A549 (cell line): ENCODE data around the gene CENPB.

Source experiments
- CEBPB ChIP-seq, 2 experiments: fragments of >200 bp in 1 of 2; sonication (Bioruptor Twin) in 1 of 2; formaldehyde crosslinking in 1 of 2; IDR thresholded peaks; 2 replicates each; pipeline ENCODE4 v1.6.1; 2012 to 2016
- CHD2 ChIP-seq: fragments of 150-350 bp; IDR thresholded peaks from 2 replicates; pipeline ENCODE4 v1.6.1; 2014; ENCODE audit warnings: low read length; ENCODE audit not compliant: partially characterized antibody
- EHMT2 ChIP-seq: fragments of 200-600 bp; sonication (generic); IDR thresholded peaks from 2 replicates; pipeline ENCODE4 v1.6.1; 2016; ENCODE audit warnings: antibody characterized with exemption, low read depth, mild to moderate bottlenecking, moderate library complexity
- ESRRA ChIP-seq: fragments of 150-350 bp; IDR thresholded peaks from 2 replicates; pipeline ENCODE4 v1.6.1; 2014; ENCODE audit warnings: mild to moderate bottlenecking, low read length, borderline replicate concordance
- GATA3 ChIP-seq: IDR thresholded peaks from 2 replicates; pipeline ENCODE4 v1.6.1; 2012; ENCODE audit warnings: borderline replicate concordance
- JUN ChIP-seq, 2 experiments: fragments of >200 bp; sonication (Bioruptor Twin); formaldehyde crosslinking; IDR thresholded peaks; 2 replicates in 1 of 2; 3 replicates in 1 of 2; pipeline ENCODE4 v1.6.1; 2016 to 2017
- MAZ ChIP-seq: fragments of 150-350 bp; IDR thresholded peaks from 2 replicates; pipeline ENCODE4 v1.6.1; 2014; ENCODE audit warnings: antibody characterized with exemption, low read depth, low read length, borderline replicate concordance
- MYC ChIP-seq: IDR thresholded peaks from 2 replicates; pipeline ENCODE4 v1.6.1; 2012; ENCODE audit warnings: mild to moderate bottlenecking, inconsistent platforms, low read length, improper control_type of control experiment, borderline replicate concordance
- NR3C1 ChIP-seq: fragments of >200 bp; sonication (Bioruptor Twin); formaldehyde crosslinking; IDR thresholded peaks from 3 replicates; pipeline ENCODE4 v1.6.1; 2017
- POLR2A ChIP-seq: IDR thresholded peaks from 2 replicates; pipeline ENCODE4 v1.6.1; 2012; ENCODE audit warnings: mild to moderate bottlenecking, low read length
- ZNF302 ChIP-seq: fragments of 250-450 bp; sonication (Bioruptor Pico); IDR thresholded peaks from 2 replicates; pipeline ENCODE4 v1.9.0; 2021; ENCODE audit warnings: inconsistent platforms, mild to moderate bottlenecking, moderate library complexity
- TF ChIP-seq, protein P1 (sequence below): fragments of >200 bp; sonication (Bioruptor Twin); formaldehyde crosslinking; IDR thresholded peaks from 3 replicates; pipeline ENCODE4 v1.5.1; 2016
- TF ChIP-seq, protein P2 (sequence below): fragments of >200 bp; sonication (Bioruptor Twin); formaldehyde crosslinking; IDR thresholded peaks from 3 replicates; pipeline ENCODE4 v1.6.1; 2016

DNA sequence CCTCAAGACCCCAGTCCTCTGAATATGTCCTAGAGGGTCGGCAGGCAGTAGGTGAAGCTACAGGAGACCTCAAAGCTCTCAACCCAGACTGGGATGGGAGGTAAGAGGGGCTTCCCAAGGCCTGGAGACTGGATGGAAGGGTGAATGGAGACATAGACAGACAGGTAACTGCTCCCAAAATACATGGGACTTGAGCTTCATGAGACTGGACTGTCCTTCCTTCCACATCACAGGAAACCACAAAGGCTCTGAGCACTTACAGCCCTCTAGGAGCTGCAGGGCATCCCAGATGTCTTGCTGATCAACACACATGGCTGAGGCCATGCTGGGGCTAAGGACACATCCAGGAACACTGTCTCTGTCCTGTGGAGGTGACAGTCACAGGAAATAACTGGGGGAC lies 42.5 kb downstream of the CENPB start:
- TF ChIP-seq ESRRA (no peak), POLR2A (no peak), MAZ (no peak), NR3C1 (no peak), CEBPB (IDR thresholded peaks at IDR 0.05) (no peak), MYC (no peak), GATA3 (no peak), CHD2 (no peak), EHMT2 (no peak), JUN (IDR thresholded peaks at IDR 0.05) (no peak), ZNF302 (CRISPR knock-in tag) (no peak)
- TF ChIP-seq, protein P1, sequence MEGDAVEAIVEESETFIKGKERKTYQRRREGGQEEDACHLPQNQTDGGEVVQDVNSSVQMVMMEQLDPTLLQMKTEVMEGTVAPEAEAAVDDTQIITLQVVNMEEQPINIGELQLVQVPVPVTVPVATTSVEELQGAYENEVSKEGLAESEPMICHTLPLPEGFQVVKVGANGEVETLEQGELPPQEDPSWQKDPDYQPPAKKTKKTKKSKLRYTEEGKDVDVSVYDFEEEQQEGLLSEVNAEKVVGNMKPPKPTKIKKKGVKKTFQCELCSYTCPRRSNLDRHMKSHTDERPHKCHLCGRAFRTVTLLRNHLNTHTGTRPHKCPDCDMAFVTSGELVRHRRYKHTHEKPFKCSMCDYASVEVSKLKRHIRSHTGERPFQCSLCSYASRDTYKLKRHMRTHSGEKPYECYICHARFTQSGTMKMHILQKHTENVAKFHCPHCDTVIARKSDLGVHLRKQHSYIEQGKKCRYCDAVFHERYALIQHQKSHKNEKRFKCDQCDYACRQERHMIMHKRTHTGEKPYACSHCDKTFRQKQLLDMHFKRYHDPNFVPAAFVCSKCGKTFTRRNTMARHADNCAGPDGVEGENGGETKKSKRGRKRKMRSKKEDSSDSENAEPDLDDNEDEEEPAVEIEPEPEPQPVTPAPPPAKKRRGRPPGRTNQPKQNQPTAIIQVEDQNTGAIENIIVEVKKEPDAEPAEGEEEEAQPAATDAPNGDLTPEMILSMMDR, result no peak
- TF ChIP-seq, protein P2, sequence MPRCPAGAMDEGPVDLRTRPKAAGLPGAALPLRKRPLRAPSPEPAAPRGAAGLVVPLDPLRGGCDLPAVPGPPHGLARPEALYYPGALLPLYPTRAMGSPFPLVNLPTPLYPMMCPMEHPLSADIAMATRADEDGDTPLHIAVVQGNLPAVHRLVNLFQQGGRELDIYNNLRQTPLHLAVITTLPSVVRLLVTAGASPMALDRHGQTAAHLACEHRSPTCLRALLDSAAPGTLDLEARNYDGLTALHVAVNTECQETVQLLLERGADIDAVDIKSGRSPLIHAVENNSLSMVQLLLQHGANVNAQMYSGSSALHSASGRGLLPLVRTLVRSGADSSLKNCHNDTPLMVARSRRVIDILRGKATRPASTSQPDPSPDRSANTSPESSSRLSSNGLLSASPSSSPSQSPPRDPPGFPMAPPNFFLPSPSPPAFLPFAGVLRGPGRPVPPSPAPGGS, result no peak
